Measurements from ENCODE around the gene RAI1.
A peak's percentile ranks its signal among the peaks of the same experiment; 100 is the strongest.

The RAI1 gene

DNA sequence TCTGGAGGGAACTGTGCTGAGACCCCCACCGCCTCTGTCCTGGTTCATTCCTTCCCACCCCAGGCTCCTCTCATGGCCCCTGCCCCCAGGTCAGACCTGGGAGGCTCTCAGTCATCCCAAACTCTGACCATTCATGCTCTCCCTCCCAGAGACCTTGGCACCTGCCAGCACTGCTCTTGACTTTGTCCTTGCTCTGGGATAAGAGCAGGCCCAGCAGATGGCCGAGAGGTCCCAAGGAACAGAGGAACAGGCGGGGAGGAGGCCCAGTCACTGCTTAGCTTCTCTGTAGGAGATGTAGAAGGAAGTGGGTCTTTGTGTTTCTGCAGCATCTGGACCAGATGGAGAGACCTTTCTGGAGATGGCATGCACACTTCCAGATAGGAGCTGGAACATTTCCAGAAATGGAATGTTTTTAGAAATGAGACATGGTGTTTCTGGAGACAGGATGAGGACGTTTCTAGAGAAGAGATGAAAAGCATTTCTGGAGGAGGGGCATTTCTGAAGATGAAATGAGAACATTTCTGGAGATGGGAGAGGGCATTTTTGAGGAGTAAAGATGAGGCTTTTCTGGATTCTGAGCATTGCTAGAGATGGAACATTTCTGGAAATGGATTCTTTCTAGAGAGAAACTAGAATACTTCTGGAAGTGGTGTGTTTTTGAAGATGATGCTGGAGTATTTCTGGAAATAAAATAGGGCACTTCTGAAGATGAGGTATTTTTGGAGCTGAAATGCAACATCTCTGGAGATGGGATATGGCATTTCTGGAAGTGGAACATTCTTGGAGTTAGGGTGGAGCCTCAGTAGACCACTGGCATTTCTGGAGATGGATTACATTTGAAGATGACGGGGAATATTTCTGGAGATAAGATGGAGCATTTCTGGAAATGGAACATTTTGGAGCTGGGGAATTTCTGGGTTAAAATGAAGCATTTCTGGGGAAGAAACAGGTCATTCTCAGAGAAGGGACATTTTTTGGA is 55.2 kb downstream of the RAI1 start:
- no peak for DNase-seq

DNA sequence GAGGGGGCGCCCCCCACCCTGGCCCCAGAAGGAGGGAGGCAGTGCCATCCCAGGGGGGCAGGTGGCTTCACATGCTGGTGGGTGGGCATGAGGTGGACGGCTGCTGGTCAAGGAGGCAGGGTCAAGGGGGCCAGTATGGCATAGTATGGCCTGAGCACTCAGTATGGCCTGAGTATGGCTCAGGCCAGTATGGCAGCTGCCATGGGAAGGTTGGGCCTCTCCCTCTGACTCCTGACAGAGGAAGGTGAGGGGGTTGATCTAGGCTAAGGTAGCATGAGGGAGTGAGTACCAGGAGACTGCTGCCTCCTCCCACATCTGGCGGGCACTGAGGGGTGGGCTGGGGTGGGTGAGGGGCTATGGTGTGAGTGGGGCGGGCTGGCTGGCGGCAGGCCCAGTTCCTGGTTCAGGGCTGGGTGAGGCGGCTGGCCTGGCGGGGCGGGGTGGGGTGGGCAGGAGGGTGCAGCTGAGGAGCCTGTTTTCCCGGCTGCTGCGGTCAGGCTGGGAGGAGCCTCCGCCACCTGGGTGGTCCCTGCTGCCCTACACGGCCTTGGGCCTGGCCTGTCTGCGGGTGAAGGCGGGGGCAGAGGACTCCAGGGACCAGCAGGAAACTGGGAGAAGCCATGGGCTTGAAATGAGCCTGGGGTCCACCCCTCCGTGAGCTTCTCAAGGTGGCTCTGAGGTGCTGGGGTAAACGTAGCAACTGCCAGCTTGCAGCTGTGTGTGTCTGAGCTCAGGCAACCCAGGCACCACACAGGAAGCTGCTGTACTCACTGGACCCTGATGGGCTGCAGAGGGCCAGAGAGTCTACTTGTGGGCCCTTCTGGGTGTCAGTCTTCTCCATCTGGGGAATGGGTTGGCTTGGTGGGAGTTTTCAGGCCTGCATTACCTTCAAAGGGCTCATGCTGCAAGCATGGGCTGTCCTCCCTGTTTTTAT is 57.0 kb downstream of the RAI1 start:
- DNase-seq: no peak

GRCh38 chr17:17738901-17739300 is 57.6 kb downstream of the RAI1 start:
- no peak for DNase-seq

GRCh38 chr17:17739388-17740066 is 58.3 kb downstream of the RAI1 start:
- DNase-seq: no peak

GRCh38 chr17:17740615-17741348 is 59.5 kb downstream of the RAI1 start:
- peak; percentile 15 for DNase-seq

DNA sequence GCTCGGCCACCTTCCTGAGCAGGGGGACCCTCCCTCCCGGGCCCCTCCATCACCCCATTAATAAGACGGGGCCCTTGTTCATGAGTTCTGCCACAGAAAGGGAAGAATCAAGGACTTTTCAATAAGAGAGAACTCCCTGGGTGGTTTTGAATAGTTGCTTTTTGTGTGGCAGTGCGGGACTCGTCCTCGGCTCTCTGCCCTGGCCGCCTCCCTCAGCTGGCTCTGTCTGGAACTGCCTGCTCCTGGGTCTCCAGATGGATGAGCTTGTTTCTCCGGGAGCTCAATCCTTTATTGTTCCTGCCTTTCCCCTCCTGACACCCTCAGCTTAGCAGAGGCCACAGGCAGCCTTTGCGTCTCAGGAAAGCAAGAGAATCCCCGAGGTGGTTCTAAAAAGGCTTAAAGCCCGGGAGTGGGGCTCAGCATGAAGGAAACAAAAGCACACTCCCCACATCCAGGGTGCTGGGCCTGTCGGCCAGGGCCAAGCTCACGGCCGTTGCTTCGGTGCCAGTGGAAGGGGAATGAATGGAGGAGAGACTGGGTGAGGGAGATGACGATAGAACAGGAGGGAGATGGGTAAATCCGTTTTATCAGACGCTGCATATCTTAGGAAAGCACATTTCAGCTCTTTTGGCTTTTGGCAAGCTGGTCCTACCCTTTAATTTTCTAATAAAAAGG is 60.2 kb downstream of the RAI1 start:
- peak; percentile 8 for DNase-seq

- DNase-seq: no peak
Observed at GRCh38 chr17:17742133-17742621, 60.9 kb downstream of the RAI1 start.

DNA sequence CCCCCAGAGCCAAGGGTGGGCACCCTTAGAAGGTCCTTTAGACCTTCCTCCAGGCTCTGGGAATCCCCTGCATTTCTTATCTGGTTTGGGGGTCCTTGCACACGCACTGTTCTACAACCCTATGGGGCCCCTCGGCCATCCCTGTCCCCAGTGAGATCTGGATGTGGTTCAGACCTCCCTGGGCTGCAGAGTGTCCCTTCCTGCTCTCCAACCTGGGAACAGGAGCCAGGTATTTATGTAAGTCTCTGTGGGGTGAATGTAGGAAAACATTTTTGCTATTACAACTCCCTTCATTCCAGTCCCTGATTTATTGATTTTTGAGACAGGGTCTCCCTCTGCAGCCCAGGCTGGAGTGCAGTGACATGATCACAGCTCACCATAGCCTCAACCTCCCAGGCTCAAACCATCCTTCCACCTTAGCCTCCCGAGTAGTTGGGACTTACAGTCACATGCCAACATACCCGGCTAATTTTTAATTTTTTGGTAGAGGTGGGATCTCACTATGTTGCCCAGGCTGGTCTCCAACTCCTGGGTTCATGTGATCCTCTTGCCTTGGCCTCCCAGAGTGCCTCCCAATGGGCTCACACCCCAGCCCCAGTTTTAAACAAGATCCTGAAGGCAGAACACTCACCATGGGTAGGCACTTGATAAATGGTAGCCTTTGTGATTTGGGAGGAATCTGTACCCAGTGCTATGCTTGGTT is 61.6 kb downstream of the RAI1 start:
- DNase-seq: no peak

GRCh38 chr17:17743391-17744112 is 62.3 kb downstream of the RAI1 start:
- no peak for DNase-seq

DNA sequence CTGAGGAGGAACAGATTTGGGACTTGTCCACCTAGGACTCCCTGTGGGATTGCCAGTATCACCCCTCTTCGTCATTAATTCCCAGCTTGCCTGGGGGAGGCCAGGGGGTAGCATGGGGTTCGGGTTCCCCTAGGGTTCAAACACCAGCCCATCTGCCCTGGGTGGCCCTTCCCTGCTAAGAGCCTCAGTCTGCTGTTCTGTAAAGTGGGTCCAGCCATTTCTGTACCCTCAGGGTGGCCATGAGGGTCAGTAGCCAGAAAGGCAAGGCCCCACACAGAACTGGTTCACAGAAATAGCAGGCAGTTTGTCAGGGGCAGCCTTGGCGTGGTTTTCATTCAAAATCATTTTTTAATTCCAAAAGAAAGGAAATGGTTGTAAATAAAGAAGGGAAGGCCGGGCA is 62.9 kb downstream of the RAI1 start:
- DNase-seq: no peak

GRCh38 chr17:17745476-17746455 is 64.5 kb downstream of the RAI1 start:
- DNase-seq: no peak

GRCh38 chr17:17748179-17748578 is 66.9 kb downstream of the RAI1 start:
- no peak for DNase-seq

DNA sequence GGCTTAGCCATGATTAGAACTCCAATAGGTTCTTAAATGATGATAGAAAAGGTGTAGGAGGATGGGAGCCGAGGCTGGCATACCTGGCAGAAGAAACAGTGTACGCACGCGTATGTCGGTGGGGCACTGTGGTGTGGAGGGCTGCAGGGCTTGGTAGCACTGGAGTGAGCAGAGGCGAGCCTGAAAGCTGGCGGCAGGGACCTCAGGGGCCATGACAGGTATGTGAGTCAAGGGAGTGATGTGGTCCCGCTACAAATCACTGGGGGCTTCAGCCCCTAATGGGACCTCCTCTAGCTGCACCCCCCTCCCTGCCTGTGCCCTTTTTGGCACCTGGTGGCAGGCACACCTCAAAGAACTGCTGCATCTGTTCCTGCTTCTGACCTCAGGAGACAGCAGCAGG is 67.3 kb downstream of the RAI1 start:
- DNase-seq: no peak

- peak; percentile 68 for DNase-seq
Observed at GRCh38 chr17:17749025-17749772, 67.9 kb downstream of the RAI1 start.

GRCh38 chr17:17749921-17750320 is 68.7 kb downstream of the RAI1 start:
- peak; percentile 14 for DNase-seq

DNA sequence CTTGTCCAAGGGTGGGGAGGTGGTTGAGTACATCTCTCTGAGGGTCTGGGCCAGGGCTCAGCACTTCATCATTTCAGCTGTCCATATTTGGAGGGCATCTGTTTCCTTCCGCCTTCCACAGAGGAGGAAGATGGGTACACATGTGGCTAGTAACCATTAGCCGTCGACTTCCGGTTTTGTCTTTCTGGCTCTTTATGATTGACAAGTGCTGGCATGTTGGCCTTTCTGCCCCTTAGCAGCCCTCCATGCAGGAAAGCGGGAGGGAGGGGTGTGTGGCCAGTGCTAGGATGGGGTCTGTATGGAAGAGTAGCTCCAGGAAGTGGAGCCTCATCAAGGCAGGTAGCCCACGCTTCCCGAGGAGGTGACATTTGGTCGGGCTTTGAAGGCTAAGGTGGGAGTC is 69.6 kb downstream of the RAI1 start:
- DNase-seq: no peak

- DNase-seq: no peak
Observed at GRCh38 chr17:17751489-17752088, 70.3 kb downstream of the RAI1 start.

Measured in NCI-H2227 treated with DMSO at 0.1 percent for 48 hours (cell line).